GM13976 (cell line): ENCODE results near the gene DNAH9.

Source experiments
- DNase-seq: peaks from one replicate; pipeline ENCODE4 v3.0.0; 2012; ENCODE audit warnings: low spot score
- in situ Hi-C: fragments of 300-500 bp; cut with MboI; formaldehyde crosslinking; loops from one replicate; pipeline ENCODE4 v1.12.0; 2022; ENCODE audit warnings: low sequenced_read_pairs, mixed read lengths, inconsistent platforms; ENCODE audit not compliant: unreplicated experiment
- TF ChIP-seq, protein P1 (sequence below): IDR thresholded peaks from 2 replicates; pipeline ENCODE4 v1.5.1; 2012; ENCODE audit warnings: borderline replicate concordance, mild to moderate bottlenecking; ENCODE audit not compliant: insufficient read depth; ENCODE audit errors: extremely low read depth, missing control alignments, control extremely low read depth

Gene DNAH9

DNA sequence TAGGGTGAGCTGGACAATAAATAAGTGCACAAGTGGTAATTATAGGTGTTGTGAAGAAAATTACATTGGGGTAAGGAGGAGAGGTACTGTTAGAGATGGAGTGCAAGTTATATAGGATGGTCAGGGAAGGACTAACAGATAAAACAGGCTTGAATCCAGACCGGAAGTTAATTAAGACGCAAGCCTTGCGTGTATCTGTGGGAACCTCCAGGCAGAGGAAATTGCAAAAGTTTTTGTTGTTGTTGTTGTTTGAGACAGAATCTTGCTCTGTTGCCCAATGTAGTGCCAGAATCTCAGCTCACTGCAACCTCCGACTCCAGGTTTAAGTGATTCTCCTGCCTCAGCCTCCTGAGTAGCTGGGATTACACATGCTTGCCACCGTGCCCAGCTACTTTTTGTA lies 401.4 kb downstream of the DNAH9 start:
- TF ChIP-seq, protein P1, sequence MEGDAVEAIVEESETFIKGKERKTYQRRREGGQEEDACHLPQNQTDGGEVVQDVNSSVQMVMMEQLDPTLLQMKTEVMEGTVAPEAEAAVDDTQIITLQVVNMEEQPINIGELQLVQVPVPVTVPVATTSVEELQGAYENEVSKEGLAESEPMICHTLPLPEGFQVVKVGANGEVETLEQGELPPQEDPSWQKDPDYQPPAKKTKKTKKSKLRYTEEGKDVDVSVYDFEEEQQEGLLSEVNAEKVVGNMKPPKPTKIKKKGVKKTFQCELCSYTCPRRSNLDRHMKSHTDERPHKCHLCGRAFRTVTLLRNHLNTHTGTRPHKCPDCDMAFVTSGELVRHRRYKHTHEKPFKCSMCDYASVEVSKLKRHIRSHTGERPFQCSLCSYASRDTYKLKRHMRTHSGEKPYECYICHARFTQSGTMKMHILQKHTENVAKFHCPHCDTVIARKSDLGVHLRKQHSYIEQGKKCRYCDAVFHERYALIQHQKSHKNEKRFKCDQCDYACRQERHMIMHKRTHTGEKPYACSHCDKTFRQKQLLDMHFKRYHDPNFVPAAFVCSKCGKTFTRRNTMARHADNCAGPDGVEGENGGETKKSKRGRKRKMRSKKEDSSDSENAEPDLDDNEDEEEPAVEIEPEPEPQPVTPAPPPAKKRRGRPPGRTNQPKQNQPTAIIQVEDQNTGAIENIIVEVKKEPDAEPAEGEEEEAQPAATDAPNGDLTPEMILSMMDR = no peak
- DNase-seq = no peak
- in situ Hi-C loops = loop anchor here (25.0 kb wide), 2 partner anchors 1013 to 1137 kb away; partner anchors contain the start of gene ELAC2

DNA sequence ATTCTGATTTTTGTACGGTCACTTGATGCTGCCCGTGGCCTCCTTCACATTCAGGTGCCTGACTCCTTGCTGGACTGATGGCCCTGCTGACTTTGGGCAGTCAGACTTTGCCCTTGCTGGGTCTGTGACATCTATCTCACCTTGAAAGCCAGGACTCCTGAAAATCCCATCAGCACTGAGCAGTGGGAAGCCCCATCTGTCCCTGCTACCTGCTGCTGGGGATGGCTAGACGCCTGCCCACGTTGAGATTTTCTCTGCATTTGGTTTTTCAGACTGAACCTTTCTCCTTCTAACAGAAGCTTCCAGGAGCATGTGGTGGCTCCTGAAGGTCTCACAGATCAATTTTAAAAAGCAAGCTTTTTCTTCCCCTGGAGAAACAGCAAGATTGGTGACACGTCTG lies 409.2 kb downstream of the DNAH9 start:
- in situ Hi-C loops = no loop called here

More for the DNA sequence above, 409.2 kb downstream of the DNAH9 start:
- TF ChIP-seq, protein P1 = no peak
- DNase-seq = no peak
